Endothelial cell (in vitro differentiated cells): ENCODE data around the gene FMO5. TPM values are rescaled to one million over a fixed set of nuclear protein-coding genes. Genes with fewer than 3 reads are reported as not detected.
"Not testable (repeated sequence)": the region's sequence is repeated elsewhere in the genome, so short reads cannot be mapped to it uniquely, and the experiment has no call there.

Experiments
- DNase-seq: peaks from one replicate; pipeline ENCODE4 v3.0.0; 2021; ENCODE audit warnings: low spot score
- H3K27ac Mint-ChIP-seq: one replicate; pipeline ENCODE4 v1.8.0; 2021; ENCODE audit warnings: mixed read lengths, inconsistent platforms; ENCODE audit not compliant: unreplicated experiment
- H3K27me3 Mint-ChIP-seq: one replicate; pipeline ENCODE4 v1.8.0; 2021; ENCODE audit warnings: mild to moderate bottlenecking, moderate library complexity, mixed read lengths, inconsistent platforms; ENCODE audit not compliant: unreplicated experiment
- H3K36me3 Mint-ChIP-seq: one replicate; pipeline ENCODE4 v1.8.0; 2021; ENCODE audit warnings: mild to moderate bottlenecking, low read depth, mixed read lengths, inconsistent platforms; ENCODE audit not compliant: unreplicated experiment
- H3K4me1 Mint-ChIP-seq: one replicate; pipeline ENCODE4 v1.8.0; 2021; ENCODE audit warnings: mild to moderate bottlenecking, mixed read lengths, inconsistent platforms; ENCODE audit not compliant: unreplicated experiment
- H3K4me3 Mint-ChIP-seq: one replicate; pipeline ENCODE4 v1.8.0; 2021; ENCODE audit warnings: mild to moderate bottlenecking, mixed read lengths, inconsistent platforms; ENCODE audit not compliant: unreplicated experiment
- H3K9me3 Mint-ChIP-seq: one replicate; pipeline ENCODE4 v1.8.0; 2021; ENCODE audit warnings: mixed read lengths, inconsistent platforms; ENCODE audit not compliant: unreplicated experiment
- total RNA-seq: library from RNA; stranded (reverse); fragmentation: NEBNext Ultra II Directional; extraction: Animal tissue kit (Norgen Biotek cat#: 25700); gene quantifications from one replicate; pipeline ENCODE4 v1.2.1, GENCODE V29; 2021; ENCODE audit not compliant: unreplicated experiment
- TF ChIP-seq, protein P1 (sequence below): fragments of 200-600 bp; sonication (generic); IDR thresholded peaks from one replicate; pipeline ENCODE4 v1.5.0; 2021; ENCODE audit warnings: antibody characterized with exemption; ENCODE audit not compliant: unreplicated experiment

FMO5 gene
- total RNA-seq, 1 donor from 2014 or later, result 1.6 TPM

DNA sequence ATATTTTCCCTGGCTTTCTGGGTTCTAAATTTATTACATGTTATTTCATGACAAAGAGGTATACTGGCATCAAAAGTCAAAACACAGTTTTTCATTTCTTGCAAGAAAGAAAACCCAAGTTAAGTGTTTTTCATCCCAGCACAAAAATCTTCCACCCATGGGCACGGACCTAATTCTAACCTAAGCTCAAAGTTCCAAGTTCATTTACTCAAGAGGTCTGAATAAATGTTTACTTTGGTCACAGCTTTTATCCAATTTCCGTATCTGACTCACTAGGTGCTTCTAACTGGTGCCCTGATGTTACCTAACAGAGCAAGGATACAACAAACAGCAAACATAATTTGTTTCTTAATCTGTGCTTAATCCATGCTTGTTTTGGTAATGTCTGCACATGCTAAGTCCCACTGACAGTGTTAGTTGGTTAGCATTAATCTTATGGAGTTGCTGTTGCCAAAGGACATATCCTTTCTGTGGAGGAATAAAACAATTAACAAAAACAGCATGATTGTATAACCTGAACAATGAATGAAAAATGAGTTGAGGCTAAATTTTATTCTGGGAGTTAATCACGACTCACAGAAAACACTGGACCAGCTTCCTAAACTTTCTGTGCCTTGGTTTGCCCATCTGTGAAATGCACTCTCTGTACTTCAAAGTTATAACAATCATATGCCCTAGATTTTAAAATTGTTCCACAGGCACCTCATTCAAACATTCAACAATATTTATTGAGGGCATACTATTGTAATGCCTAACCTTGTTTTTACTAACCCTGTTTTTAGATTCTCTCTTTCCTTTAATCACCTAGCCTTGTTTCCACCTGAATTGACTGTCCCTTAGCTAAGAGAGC, 13.1 kb upstream of the FMO5 start:
- H3K27me3 Mint-ChIP-seq, result peaks cover 5% of the 10 kb centered on the region
- peaks cover 8% of the 10 kb centered on the region for H3K4me1 Mint-ChIP-seq
- H3K27ac Mint-ChIP-seq, result no peak overlapping the region
- H3K9me3 Mint-ChIP-seq, result no peaks in the 10 kb centered on the region
- H3K4me3 Mint-ChIP-seq, result no peak overlapping the region
- DNase-seq, result no peak
- peaks cover 14% of the 10 kb centered on the region for H3K36me3 Mint-ChIP-seq
- TF ChIP-seq, protein P1, sequence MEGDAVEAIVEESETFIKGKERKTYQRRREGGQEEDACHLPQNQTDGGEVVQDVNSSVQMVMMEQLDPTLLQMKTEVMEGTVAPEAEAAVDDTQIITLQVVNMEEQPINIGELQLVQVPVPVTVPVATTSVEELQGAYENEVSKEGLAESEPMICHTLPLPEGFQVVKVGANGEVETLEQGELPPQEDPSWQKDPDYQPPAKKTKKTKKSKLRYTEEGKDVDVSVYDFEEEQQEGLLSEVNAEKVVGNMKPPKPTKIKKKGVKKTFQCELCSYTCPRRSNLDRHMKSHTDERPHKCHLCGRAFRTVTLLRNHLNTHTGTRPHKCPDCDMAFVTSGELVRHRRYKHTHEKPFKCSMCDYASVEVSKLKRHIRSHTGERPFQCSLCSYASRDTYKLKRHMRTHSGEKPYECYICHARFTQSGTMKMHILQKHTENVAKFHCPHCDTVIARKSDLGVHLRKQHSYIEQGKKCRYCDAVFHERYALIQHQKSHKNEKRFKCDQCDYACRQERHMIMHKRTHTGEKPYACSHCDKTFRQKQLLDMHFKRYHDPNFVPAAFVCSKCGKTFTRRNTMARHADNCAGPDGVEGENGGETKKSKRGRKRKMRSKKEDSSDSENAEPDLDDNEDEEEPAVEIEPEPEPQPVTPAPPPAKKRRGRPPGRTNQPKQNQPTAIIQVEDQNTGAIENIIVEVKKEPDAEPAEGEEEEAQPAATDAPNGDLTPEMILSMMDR, result no peak

DNA sequence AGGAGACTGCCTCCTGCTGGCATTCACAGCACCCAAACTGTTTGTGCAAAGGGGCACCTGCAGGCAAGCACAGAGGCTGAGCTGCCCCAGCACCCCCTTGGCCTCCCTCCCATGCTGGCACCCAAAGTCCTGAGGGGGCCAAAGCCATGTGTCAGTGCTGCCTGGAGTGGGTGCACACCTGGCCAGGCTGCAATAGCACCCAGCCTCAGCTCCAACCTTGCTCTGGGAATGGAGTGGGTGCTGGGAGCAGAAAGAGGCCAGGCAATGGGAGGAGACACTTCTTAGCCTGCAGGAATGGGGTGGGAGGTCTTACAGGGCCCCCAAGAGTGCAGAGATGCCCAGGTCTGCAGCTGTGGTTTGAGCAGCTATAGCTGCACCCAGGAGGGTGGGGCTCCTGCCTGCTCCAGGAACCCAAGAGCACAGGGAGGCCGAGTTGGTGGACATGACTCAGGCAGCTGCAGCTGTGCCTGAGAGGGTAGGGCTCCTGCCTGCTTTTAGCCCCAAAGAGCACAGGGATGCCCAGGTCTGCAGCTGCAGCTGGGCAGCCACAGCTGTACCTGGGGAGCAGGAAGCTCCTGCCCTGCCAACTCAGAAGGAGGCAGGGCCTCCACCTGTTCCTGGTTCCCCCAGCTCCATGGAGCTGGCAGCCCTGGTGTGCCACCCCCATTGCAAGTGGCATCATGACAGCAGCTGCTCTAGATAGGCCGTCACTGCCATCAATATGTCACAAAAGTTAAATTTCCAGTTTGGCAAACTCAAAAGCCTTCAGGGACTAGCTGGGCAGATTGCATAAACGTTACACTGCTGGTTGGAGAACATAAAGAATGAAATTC, 12.0 kb upstream of the FMO5 start:
- Mint-ChIP-seq H3K4me3 (no peak overlapping the region), H3K27me3 (peaks cover 5% of the 10 kb centered on the region), H3K27ac (no peak overlapping the region), H3K36me3 (peaks cover 14% of the 10 kb centered on the region), H3K9me3 (no peaks in the 10 kb centered on the region), H3K4me1 (peaks cover 8% of the 10 kb centered on the region)
- DNase-seq, result no peak
- TF ChIP-seq, protein P1, result no peak

GRCh38 chr1:147236448-147236847, 11.3 kb upstream of the FMO5 start:
- TF ChIP-seq, protein P1, result no peak
- peaks cover 15% of the 10 kb centered on the region for H3K36me3 Mint-ChIP-seq
- H3K4me3 Mint-ChIP-seq, result no peak overlapping the region
- peaks cover 6% of the 10 kb centered on the region for H3K27me3 Mint-ChIP-seq
- no peaks in the 10 kb centered on the region for H3K9me3 Mint-ChIP-seq
- DNase-seq, result no peak
- no peak overlapping the region for H3K27ac Mint-ChIP-seq
- H3K4me1 Mint-ChIP-seq, result peaks cover 6% of the 10 kb centered on the region

DNA sequence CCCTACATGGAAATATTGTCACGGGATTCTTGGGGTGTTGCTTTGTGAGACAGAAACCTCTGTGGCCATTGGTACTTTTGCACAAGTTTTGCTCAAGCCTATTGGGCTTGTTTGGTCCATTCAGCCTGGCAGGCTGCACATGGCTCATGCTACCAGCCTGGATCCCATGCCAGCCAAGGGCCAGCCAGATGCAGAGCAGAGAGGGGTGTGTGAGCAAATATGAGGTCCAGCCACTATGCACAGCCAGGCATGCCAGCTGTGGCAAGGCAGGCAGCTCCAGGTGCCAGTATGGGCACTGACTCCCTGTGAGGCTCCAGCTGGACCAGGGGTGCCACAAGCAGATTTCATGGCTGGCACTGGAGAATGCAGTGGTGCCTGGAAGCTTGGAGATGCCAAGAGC, 10.7 kb upstream of the FMO5 start:
- H3K4me3 Mint-ChIP-seq, result no peak overlapping the region
- H3K36me3 Mint-ChIP-seq, result peaks cover 18% of the 10 kb centered on the region
- no peak overlapping the region for H3K27ac Mint-ChIP-seq
- H3K9me3 Mint-ChIP-seq, result no peaks in the 10 kb centered on the region
- TF ChIP-seq, protein P1, result no peak
- no peaks in the 10 kb centered on the region for H3K4me1 Mint-ChIP-seq
- no peak for DNase-seq
- H3K27me3 Mint-ChIP-seq, result peaks cover 6% of the 10 kb centered on the region

GRCh38 chr1:147233903-147234302, 8.8 kb upstream of the FMO5 start:
- H3K27me3 Mint-ChIP-seq, H3K27ac Mint-ChIP-seq, H3K4me1 Mint-ChIP-seq, H3K9me3 Mint-ChIP-seq, DNase-seq: not testable (repeated sequence)
- Mint-ChIP-seq H3K36me3 (peaks cover 18% of the 10 kb centered on the region), H3K4me3 (peak overlapping the region; percentile 49)

GRCh38 chr1:147231032-147231431, 5.9 kb upstream of the FMO5 start:
- not testable (repeated sequence) for DNase-seq, H3K27me3 Mint-ChIP-seq, H3K27ac Mint-ChIP-seq, H3K36me3 Mint-ChIP-seq, H3K4me3 Mint-ChIP-seq, H3K9me3 Mint-ChIP-seq, H3K4me1 Mint-ChIP-seq
